HepG2 (cell line): ENCODE results near the gene RASAL3. TPM values are rescaled to one million over a fixed set of nuclear protein-coding genes. Genes with fewer than 3 reads are reported as not detected.

Source experiments
- ATF7 ChIP-seq, 2 experiments: fragments of 450-650 bp in 1 of 2; sonication (generic) in 1 of 2; formaldehyde crosslinking in 1 of 2; IDR thresholded peaks; 2 replicates each; pipeline versions ENCODE4 v1.4.0 to v1.6.1; 2016 to 2020; ENCODE audit warnings: antibody characterized with exemption in 1 of 2, mild to moderate bottlenecking in 1 of 2, missing genetic modification reagents in 1 of 2
- CHD2 ChIP-seq: IDR thresholded peaks from 2 replicates; pipeline ENCODE4 v1.6.1; 2011; ENCODE audit warnings: low read depth, low read length, improper control_type of control experiment
- EHMT2 ChIP-seq: fragments of 200-600 bp; sonication (generic); IDR thresholded peaks from 2 replicates; pipeline ENCODE4 v1.7.0; 2017; ENCODE audit warnings: antibody characterized with exemption, low read depth, low read length, borderline replicate concordance
- MIXL1 ChIP-seq: IDR thresholded peaks from 2 replicates; pipeline ENCODE4 v1.6.1; 2016
- MTA1 ChIP-seq: sonication (generic); formaldehyde crosslinking; IDR thresholded peaks from 2 replicates; pipeline ENCODE4 v1.4.0; 2020; ENCODE audit warnings: missing genetic modification reagents, mild to moderate bottlenecking, borderline replicate concordance
- MZF1 ChIP-seq: sonication (generic); formaldehyde crosslinking; IDR thresholded peaks from 2 replicates; pipeline ENCODE4 v1.8.1; 2023; ENCODE audit warnings: mild to moderate bottlenecking, missing genetic modification reagents, borderline replicate concordance
- NFIC ChIP-seq: IDR thresholded peaks from 2 replicates; pipeline ENCODE4 v1.6.1; 2012; ENCODE audit warnings: mild to moderate bottlenecking, low read length, inconsistent platforms
- PAWR ChIP-seq: sonication (generic); formaldehyde crosslinking; IDR thresholded peaks from 2 replicates; pipeline ENCODE4 v1.4.0; 2020; ENCODE audit warnings: missing genetic modification reagents, mild to moderate bottlenecking, borderline replicate concordance
- SMAD3 ChIP-seq: sonication (generic); formaldehyde crosslinking; IDR thresholded peaks from 2 replicates; pipeline ENCODE4 v1.4.0; 2020; ENCODE audit warnings: missing genetic modification reagents
- SOX13 ChIP-seq, 3 experiments: fragments of 450-650 bp in 1 of 3; sonication (generic) in 1 of 3; formaldehyde crosslinking in 1 of 3; IDR thresholded peaks in 2 of 3; conservative IDR thresholded peaks in 1 of 3; 2 replicates each; pipeline versions ENCODE4 v1.5.0 to v1.6.1; 2016 to 2020; ENCODE audit warnings: antibody characterized with exemption in 1 of 3, mild to moderate bottlenecking in 1 of 3, missing compliant biosample characterization in 1 of 3, missing genetic modification reagents in 1 of 3, moderate library complexity in 1 of 3
- ZFP36L2 ChIP-seq: sonication (generic); formaldehyde crosslinking; IDR thresholded peaks from 2 replicates; pipeline ENCODE4 v1.4.0; 2020; ENCODE audit warnings: missing genetic modification reagents
- ZMYM2 ChIP-seq: sonication (generic); formaldehyde crosslinking; IDR thresholded peaks from 2 replicates; pipeline ENCODE4 v1.8.0; 2022; ENCODE audit warnings: mild to moderate bottlenecking, missing genetic modification reagents
- ZNF468 ChIP-seq: sonication (generic); formaldehyde crosslinking; IDR thresholded peaks from 2 replicates; pipeline ENCODE4 v1.8.0; 2022; ENCODE audit warnings: mild to moderate bottlenecking, moderate library complexity, missing genetic modification reagents
- ZNF619 ChIP-seq: sonication (generic); formaldehyde crosslinking; IDR thresholded peaks from 2 replicates; pipeline ENCODE4 v1.4.0; 2020; ENCODE audit warnings: mild to moderate bottlenecking, missing genetic modification reagents
- ZNF720 ChIP-seq: sonication (generic); formaldehyde crosslinking; IDR thresholded peaks from 2 replicates; pipeline ENCODE4 v1.4.0; 2020; ENCODE audit warnings: missing genetic modification reagents
- ZNF773 ChIP-seq: sonication (generic); formaldehyde crosslinking; IDR thresholded peaks from 2 replicates; pipeline ENCODE4 v1.4.0; 2020; ENCODE audit warnings: missing genetic modification reagents, borderline replicate concordance
- ZNF775 ChIP-seq: sonication (generic); formaldehyde crosslinking; IDR thresholded peaks from 2 replicates; pipeline ENCODE4 v1.4.0; 2020; ENCODE audit warnings: missing genetic modification reagents, mild to moderate bottlenecking, moderate library complexity, borderline replicate concordance
- ZNF776 ChIP-seq: sonication (generic); formaldehyde crosslinking; IDR thresholded peaks from 2 replicates; pipeline ENCODE4 v1.4.0; 2020; ENCODE audit warnings: mild to moderate bottlenecking, missing genetic modification reagents
- ZNF83 ChIP-seq: sonication (generic); formaldehyde crosslinking; IDR thresholded peaks from 2 replicates; pipeline ENCODE4 v1.4.0; 2020; ENCODE audit warnings: missing genetic modification reagents, mild to moderate bottlenecking, borderline replicate concordance
- ZSCAN9 ChIP-seq: IDR thresholded peaks from 2 replicates; pipeline ENCODE4 v1.6.1; 2016; ENCODE audit warnings: borderline replicate concordance
- polyA plus RNA-seq, 8 experiments: library from polyadenylated mRNA; depleted of rRNA in 3 of 8; stranded (reverse) in 7 of 8; unstranded in 1 of 8; fragments of >200 nt; fragmentation: Illumina TruSeq in 4 of 8; extraction: Trizol in 4 of 8; gene quantifications; 2 replicates each; pipeline versions ENCODE4 v1.2.1 to v1.2.3, GENCODE V29; 2011 to 2016; ENCODE audit warnings: low read depth in 4 of 8, missing spikeins in 1 of 8, mixed read lengths in 1 of 8; ENCODE audit not compliant: insufficient read depth in 1 of 8
- total RNA-seq, 5 experiments: library from RNA; depleted of rRNA; stranded (reverse); fragments of >200 nt; fragmentation: Illumina TruSeq; extraction: Trizol; gene quantifications; 2 replicates each; pipeline ENCODE4 v1.2.3, GENCODE V29; 2016; ENCODE audit warnings: low read depth in 1 of 5
- TF ChIP-seq, protein P1 (sequence below): sonication (generic); formaldehyde crosslinking; IDR thresholded peaks from 2 replicates; pipeline ENCODE4 v1.5.1; 2020; ENCODE audit warnings: missing genetic modification reagents, mild to moderate bottlenecking, borderline replicate concordance
- TF ChIP-seq, protein P2 (sequence below): sonication (generic); formaldehyde crosslinking; IDR thresholded peaks from 2 replicates; pipeline ENCODE4 v1.5.1; 2020; ENCODE audit warnings: missing genetic modification reagents, mild to moderate bottlenecking, borderline replicate concordance
- TF ChIP-seq, protein P3 (sequence below): sonication (generic); formaldehyde crosslinking; IDR thresholded peaks from 2 replicates; pipeline ENCODE4 v1.4.0; 2020; ENCODE audit warnings: missing genetic modification reagents
- TF ChIP-seq, protein P4 (sequence below): sonication (generic); formaldehyde crosslinking; IDR thresholded peaks from 2 replicates; pipeline ENCODE4 v1.4.0; 2020; ENCODE audit warnings: missing genetic modification reagents

The RASAL3 gene
- total and polyA plus RNA-seq, 2 of the 13 experiments (the other 11 are each of a cell fraction or from before 2014, with no cell fraction given) = not detected

DNA sequence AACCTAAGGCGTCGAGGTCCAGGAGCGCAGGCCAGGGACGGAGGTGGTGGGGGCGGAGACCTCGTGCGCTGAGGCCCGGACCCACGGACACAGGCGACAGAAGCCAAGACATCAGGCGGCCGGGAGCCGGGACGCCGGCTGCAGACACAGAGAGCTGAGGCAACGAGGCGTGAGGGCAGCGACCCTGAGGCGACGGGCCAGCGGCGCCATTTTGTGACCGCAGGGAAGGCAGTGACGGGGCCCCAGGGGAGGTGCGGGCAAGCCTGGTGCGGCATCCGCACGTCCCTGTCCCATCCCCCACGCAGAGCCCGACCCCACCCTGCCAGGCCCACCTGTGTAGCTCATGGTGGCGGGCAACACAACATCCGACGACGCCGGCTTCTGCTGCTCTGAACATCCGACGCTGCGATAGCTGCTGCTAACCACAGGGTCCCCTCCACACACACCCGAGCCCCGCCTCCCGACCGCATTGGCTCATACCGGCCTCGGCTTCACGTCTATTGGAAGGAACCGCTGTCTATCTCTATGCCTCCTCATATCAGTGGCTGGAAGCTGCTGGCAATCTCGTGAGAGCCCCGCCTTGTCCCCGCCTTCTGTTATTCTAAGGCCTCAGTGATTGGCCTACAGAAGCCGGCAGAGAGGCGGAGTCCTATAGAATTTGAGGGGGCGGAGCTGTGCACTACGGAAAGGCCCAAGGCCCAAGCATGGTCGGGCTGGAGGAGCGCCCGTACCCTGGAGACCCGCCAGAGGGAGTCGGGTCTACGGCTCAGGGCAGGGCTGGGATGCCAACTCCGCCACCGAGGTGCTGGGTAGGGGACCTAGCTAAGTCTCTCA lies 45.5 kb downstream of the RASAL3 start, which contains the start of gene AKAP8L (continued):
- TF ChIP-seq, protein P1, sequence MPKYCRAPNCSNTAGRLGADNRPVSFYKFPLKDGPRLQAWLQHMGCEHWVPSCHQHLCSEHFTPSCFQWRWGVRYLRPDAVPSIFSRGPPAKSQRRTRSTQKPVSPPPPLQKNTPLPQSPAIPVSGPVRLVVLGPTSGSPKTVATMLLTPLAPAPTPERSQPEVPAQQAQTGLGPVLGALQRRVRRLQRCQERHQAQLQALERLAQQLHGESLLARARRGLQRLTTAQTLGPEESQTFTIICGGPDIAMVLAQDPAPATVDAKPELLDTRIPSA (CRISPR knock-in tag) = 0 out of 2 replicates have a peak, but pooled peaks have one; percentile 78
- TF ChIP-seq MZF1 (CRISPR knock-in tag) (no peak), EHMT2 (no peak), ZFP36L2 (CRISPR knock-in tag) (no peak), ZNF720 (no peak), SMAD3 (no peak), ZMYM2 (CRISPR knock-in tag) (no peak), ZNF775 (CRISPR knock-in tag) (0 out of 2 replicates have a peak, but pooled peaks have one; percentile 26), ATF7 (IDR thresholded peaks at IDR 0.05) (no peak), ATF7 (CRISPR knock-in tag; IDR thresholded peaks at IDR 0.05) (0 out of 2 replicates have a peak, but pooled peaks have one; percentile 47), MTA1 (CRISPR knock-in tag) (peak; percentile 22; the same call in 1 of the 2 replicates), CHD2 (peak; percentile 74), ZNF468 (0 out of 2 replicates have a peak, but pooled peaks have one; percentile 69), ZNF773 (CRISPR knock-in tag) (peak; percentile 66; the same call in 1 of the 2 replicates), PAWR (CRISPR knock-in tag) (no peak), SOX13 (IDR thresholded peaks at IDR 0.05) (no peak), SOX13 (CRISPR knock-in tag; conservative IDR thresholded peaks at IDR 0.05 in 1 of 2, IDR thresholded peaks at IDR 0.05 in 1 of 2) (peak in 1 of 2 experiments; percentile 44; a peak in 1 of 4 replicates), ZSCAN9 (CRISPR knock-in tag) (peak; percentile 62; the same call in 1 of the 2 replicates), ZNF619 (CRISPR knock-in tag) (peak; percentile 66; the same call in 1 of the 2 replicates), NFIC (no peak), ZNF83 (CRISPR knock-in tag) (peak; percentile 78; the same call in 1 of the 2 replicates), MIXL1 (CRISPR knock-in tag) (no peak), ZNF776 (CRISPR knock-in tag) (peak; percentile 79; the same call in 1 of the 2 replicates)
- TF ChIP-seq, protein P2, sequence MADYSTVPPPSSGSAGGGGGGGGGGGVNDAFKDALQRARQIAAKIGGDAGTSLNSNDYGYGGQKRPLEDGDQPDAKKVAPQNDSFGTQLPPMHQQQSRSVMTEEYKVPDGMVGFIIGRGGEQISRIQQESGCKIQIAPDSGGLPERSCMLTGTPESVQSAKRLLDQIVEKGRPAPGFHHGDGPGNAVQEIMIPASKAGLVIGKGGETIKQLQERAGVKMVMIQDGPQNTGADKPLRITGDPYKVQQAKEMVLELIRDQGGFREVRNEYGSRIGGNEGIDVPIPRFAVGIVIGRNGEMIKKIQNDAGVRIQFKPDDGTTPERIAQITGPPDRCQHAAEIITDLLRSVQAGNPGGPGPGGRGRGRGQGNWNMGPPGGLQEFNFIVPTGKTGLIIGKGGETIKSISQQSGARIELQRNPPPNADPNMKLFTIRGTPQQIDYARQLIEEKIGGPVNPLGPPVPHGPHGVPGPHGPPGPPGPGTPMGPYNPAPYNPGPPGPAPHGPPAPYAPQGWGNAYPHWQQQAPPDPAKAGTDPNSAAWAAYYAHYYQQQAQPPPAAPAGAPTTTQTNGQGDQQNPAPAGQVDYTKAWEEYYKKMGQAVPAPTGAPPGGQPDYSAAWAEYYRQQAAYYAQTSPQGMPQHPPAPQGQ = peak; percentile 25; the same call in 1 of the 2 replicates
- TF ChIP-seq, protein P3, sequence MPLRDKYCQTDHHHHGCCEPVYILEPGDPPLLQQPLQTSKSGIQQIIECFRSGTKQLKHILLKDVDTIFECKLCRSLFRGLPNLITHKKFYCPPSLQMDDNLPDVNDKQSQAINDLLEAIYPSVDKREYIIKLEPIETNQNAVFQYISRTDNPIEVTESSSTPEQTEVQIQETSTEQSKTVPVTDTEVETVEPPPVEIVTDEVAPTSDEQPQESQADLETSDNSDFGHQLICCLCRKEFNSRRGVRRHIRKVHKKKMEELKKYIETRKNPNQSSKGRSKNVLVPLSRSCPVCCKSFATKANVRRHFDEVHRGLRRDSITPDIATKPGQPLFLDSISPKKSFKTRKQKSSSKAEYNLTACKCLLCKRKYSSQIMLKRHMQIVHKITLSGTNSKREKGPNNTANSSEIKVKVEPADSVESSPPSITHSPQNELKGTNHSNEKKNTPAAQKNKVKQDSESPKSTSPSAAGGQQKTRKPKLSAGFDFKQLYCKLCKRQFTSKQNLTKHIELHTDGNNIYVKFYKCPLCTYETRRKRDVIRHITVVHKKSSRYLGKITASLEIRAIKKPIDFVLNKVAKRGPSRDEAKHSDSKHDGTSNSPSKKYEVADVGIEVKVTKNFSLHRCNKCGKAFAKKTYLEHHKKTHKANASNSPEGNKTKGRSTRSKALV (CRISPR knock-in tag) = peak; percentile 42; the same call in 1 of the 2 replicates
- TF ChIP-seq, protein P4, sequence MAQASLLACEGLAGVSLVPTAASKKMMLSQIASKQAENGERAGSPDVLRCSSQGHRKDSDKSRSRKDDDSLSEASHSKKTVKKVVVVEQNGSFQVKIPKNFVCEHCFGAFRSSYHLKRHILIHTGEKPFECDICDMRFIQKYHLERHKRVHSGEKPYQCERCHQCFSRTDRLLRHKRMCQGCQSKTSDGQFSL (CRISPR knock-in tag) = 0 out of 2 replicates have a peak, but pooled peaks have one; percentile 51
